HEK293T (cell line): ENCODE data around the gene NNMT.

ENCODE experiments used
- FOXA1 ChIP-seq: fragments of 450-650 bp; IDR thresholded peaks from 2 replicates; pipeline ENCODE4 v1.6.1; 2016; ENCODE audit warnings: mild to moderate bottlenecking
- NFRKB ChIP-seq: fragments of 450-650 bp; IDR thresholded peaks from 2 replicates; pipeline ENCODE4 v1.6.1; 2016; ENCODE audit warnings: mild to moderate bottlenecking, moderate library complexity
- TF ChIP-seq, protein P1 (sequence below): fragments of 450-650 bp; IDR thresholded peaks from 2 replicates; pipeline ENCODE4 v1.6.1; 2016

DNA sequence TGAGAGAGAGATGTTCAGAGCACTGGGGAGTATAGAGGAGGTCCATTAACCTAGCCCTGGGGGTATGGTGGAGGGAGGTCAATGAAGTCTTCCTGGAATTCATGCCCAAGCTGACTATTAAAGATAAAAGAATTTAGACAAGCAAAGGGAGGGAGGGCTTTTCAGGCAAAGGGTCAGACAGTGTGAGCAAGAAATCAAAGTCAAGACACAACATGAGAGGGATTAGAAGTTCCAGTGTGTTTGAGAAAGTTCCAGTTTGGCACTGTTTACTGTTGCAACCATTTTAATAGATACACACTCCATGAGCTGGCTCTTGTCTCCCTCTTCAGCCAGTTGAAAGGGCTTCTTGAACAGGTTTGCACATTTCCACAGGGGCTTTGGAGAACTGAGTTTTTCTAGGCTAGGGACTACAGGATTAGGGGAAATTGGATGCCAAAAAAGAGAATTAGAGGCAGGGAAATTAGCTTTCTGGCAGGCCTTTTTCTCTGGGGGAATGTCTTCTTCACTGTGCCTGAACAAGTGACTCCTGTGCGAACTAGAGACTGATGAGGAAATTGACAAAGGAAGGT is 14.7 kb upstream of the NNMT start:
- TF ChIP-seq, protein P1, sequence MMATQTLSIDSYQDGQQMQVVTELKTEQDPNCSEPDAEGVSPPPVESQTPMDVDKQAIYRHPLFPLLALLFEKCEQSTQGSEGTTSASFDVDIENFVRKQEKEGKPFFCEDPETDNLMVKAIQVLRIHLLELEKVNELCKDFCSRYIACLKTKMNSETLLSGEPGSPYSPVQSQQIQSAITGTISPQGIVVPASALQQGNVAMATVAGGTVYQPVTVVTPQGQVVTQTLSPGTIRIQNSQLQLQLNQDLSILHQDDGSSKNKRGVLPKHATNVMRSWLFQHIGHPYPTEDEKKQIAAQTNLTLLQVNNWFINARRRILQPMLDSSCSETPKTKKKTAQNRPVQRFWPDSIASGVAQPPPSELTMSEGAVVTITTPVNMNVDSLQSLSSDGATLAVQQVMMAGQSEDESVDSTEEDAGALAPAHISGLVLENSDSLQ: no peak
- TF ChIP-seq FOXA1: no peak
- TF ChIP-seq NFRKB: no peak
